Measurements from ENCODE around the gene VSX1. TPM values are rescaled to one million over a fixed set of nuclear protein-coding genes. Genes with fewer than 3 reads are reported as not detected.

Gene VSX1
- total and polyA plus RNA-seq, 2 of the 4 experiments (the other 2 are of a cell fraction): not detected

GRCh38 chr20:25077610-25078169 is 4.3 kb downstream of the VSX1 start:
- ChIA-PET CTCF (no interaction called here), POLR2A (ENCODE audit: unreplicated experiment) (no interaction called here)
- dilution Hi-C loops (cut with HindIII; ENCODE audit: low sequenced_read_pairs, unreplicated experiment): no loop called here
- H3K36me3 ChIP-seq (ENCODE audit: control insufficient read depth, insufficient read depth, low read length): no peaks in the 10 kb centered on the region
- H3K4me1 ChIP-seq (ENCODE audit: control insufficient read depth, insufficient read depth, low read length): no peaks in the 10 kb centered on the region
- H4K20me1 ChIP-seq (ENCODE audit: insufficient read depth, low read length): no peaks in the 10 kb centered on the region
- H2BK15ac ChIP-seq (ENCODE audit: low read depth, low read length): no peak overlapping the region
- H3K4me3 ChIP-seq (ENCODE audit: insufficient read depth, low read depth, low read length): no peak overlapping the region
- H2BK20ac ChIP-seq (ENCODE audit: low read depth, low read length): no peak overlapping the region
- in situ Hi-C loops (cut with MboI; ENCODE audit: low sequenced_read_pairs): loop anchor here (10.0 kb wide), 1 partner anchor 97 kb away; no protein-coding TSS in a partner anchor
- no peak overlapping the region for H3K14ac ChIP-seq (replicated peaks; ENCODE audit: low read depth, low read length)
- H3K27ac ChIP-seq (ENCODE audit: insufficient read depth, low read length): no peak overlapping the region
- peaks cover 73% of the 10 kb centered on the region for H3K27me3 ChIP-seq (ENCODE audit: control insufficient read depth, insufficient read depth, low read length)
- H2BK5ac ChIP-seq (ENCODE audit: low read depth, low read length, poor library complexity, severe bottlenecking): no peak overlapping the region
- peak overlapping the region; percentile 71; the same call in 1 of the 2 replicates for H3K4me2 ChIP-seq (ENCODE audit: low read depth, low read length)
- ATAC-seq (ENCODE audit: low read depth) (peak; percentile 78), DNase-seq (peak; percentile 6)
- H2AK5ac ChIP-seq (ENCODE audit: low read depth, low read length): no peak overlapping the region
- H4K91ac ChIP-seq (ENCODE audit: insufficient read depth, low read depth, low read length): no peak overlapping the region
- no peak overlapping the region for H3K56ac ChIP-seq (ENCODE audit: extremely low read depth, insufficient read depth, low read length)
- H3K18ac ChIP-seq (ENCODE audit: low read depth, low read length): no peak overlapping the region
- BruUV-seq (replicated peaks): no TSS peak
- no peak overlapping the region for H3K9ac ChIP-seq (ENCODE audit: low read depth, low read length)
- TF ChIP-seq USF2 (IDR thresholded peaks at IDR 0.05; ENCODE audit: low read depth, low read length) (no peak), CEBPB (IDR thresholded peaks at IDR 0.05; ENCODE audit: low read depth, low read length) (peak; percentile 52), BHLHE40 (IDR thresholded peaks at IDR 0.05; ENCODE audit: low read depth, low read length) (no peak), RFX5 (IDR thresholded peaks at IDR 0.05; ENCODE audit: low read depth, low read length) (no peak), MXI1 (IDR thresholded peaks at IDR 0.05; ENCODE audit: borderline replicate concordance, low read depth, low read length) (no peak), FOS (IDR thresholded peaks at IDR 0.05; ENCODE audit: low read depth, low read length) (no peak)
- H2BK120ac ChIP-seq (ENCODE audit: low read depth, low read length): no peak overlapping the region
- H3K9me1 ChIP-seq (ENCODE audit: insufficient read depth, low read length): no peaks in the 10 kb centered on the region
- no peak overlapping the region for H2AK9ac ChIP-seq (replicated peaks; ENCODE audit: low read depth, low read length, poor library complexity)
- intact Hi-C loops (cut with micrococcal nuclease): no loop called here
- 0% methylated on average over 5 of the region's 38 CpGs; no CpG with 5 or more reads in 1 of the 2 experiments for WGBS, 2 experiments (ENCODE audit: extremely low coverage in 2 of 2, insufficient read length in 1 of 2)
- no peaks in the 10 kb centered on the region for H3K9me3 ChIP-seq (ENCODE audit: control insufficient read depth, insufficient read depth, low read length)
- H2AFZ ChIP-seq (replicated peaks; ENCODE audit: low read length, poor library complexity): peak overlapping the region; percentile 23
- H4K5ac ChIP-seq (ENCODE audit: low read depth, low read length): no peak overlapping the region
- no peaks in the 10 kb centered on the region for H3K79me1 ChIP-seq (ENCODE audit: low read depth in 1 of 2, low read length in 2 of 2)
- no peak overlapping the region for H3K23ac ChIP-seq (ENCODE audit: low read depth, low read length)
- H4K8ac ChIP-seq (ENCODE audit: low read depth in 2 of 2, low read length in 2 of 2): no peak overlapping the region
- no peak overlapping the region for H3K4ac ChIP-seq (ENCODE audit: low read depth, low read length)

All from IMR-90 (cell line).